Measurements from ENCODE around the gene RPL10A.

- TF ChIP-seq RFX5 (IDR thresholded peaks at IDR 0.05; ENCODE audit: borderline replicate concordance, low read depth, low read length) (no peak), SP1 (IDR thresholded peaks at IDR 0.05; ENCODE audit: low read depth, low read length) (no peak), POLR2A (IDR thresholded peaks at IDR 0.05; ENCODE audit: control extremely low read depth in 1 of 2, low read depth in 2 of 2, low read length in 2 of 2) (no peak), CTCF (IDR thresholded peaks at IDR 0.05; ENCODE audit: control extremely low read depth in 1 of 3, insufficient read depth in 1 of 3, low read depth in 1 of 3, low read length in 3 of 3) (no peak), SP4 (IDR thresholded peaks at IDR 0.05; ENCODE audit: low read length) (no peak), SIN3A (conservative IDR thresholded peaks at IDR 0.05 in 1 of 2, IDR thresholded peaks at IDR 0.05 in 1 of 2; ENCODE audit: low read depth in 1 of 2, low read length in 2 of 2) (no peak), POLR2AphosphoS5 (IDR thresholded peaks at IDR 0.05; ENCODE audit: low read depth, low read length) (no peak), EP300 (IDR thresholded peaks at IDR 0.05; ENCODE audit: borderline replicate concordance in 1 of 2, low read depth in 2 of 2, low read length in 2 of 2) (no peak), MAX (IDR thresholded peaks at IDR 0.05) (no peak), EZH2 (IDR thresholded peaks at IDR 0.05; ENCODE audit: low read depth, low read length, severe bottlenecking) (no peak), ASH2L (IDR thresholded peaks at IDR 0.05; ENCODE audit: low read length) (no peak), E2F6 (IDR thresholded peaks at IDR 0.05) (no peak), CBX8 (IDR thresholded peaks at IDR 0.05; ENCODE audit: borderline replicate concordance, low read depth, low read length) (no peak)
Observed at GRCh38 chr6:35492258-35492973, 24.2 kb downstream of the RPL10A start.

Measured in H1 (cell line).